ENCODE measurements around the gene OSMR.

DNA sequence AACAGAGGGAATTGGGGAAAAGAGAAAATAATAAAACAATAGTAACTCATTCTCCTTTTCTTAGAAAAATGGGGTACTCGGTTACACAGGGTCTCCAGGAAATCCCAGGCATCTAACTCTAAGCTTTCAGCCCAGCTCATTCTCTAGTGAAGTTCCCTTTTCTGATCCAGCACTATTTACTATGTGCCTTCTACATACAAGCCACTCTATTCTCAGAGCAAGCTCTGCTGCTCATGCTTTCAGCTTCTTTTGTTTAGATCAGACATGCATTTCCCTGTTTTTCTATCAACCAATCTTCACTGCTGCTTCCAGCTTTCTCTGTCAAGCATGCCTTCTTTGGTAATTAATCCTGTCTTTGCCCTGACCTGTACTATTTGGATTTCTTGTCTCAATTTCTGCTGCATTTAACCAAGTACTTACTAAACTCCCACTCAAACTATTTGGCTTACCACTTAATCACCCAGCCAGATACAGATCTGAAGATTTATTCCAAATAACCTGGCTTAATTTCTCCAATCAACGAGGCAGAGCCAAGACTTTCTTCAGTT is 25.3 kb downstream of the OSMR start:
- TF ChIP-seq, protein P1, sequence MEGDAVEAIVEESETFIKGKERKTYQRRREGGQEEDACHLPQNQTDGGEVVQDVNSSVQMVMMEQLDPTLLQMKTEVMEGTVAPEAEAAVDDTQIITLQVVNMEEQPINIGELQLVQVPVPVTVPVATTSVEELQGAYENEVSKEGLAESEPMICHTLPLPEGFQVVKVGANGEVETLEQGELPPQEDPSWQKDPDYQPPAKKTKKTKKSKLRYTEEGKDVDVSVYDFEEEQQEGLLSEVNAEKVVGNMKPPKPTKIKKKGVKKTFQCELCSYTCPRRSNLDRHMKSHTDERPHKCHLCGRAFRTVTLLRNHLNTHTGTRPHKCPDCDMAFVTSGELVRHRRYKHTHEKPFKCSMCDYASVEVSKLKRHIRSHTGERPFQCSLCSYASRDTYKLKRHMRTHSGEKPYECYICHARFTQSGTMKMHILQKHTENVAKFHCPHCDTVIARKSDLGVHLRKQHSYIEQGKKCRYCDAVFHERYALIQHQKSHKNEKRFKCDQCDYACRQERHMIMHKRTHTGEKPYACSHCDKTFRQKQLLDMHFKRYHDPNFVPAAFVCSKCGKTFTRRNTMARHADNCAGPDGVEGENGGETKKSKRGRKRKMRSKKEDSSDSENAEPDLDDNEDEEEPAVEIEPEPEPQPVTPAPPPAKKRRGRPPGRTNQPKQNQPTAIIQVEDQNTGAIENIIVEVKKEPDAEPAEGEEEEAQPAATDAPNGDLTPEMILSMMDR (IDR thresholded peaks at IDR 0.05), result no peak
- TF ChIP-seq POLR2AphosphoS5 (IDR thresholded peaks at IDR 0.05), result no peak

All from gastroesophageal sphincter (tissue), 3 donors.